HG02840 (cell line): ENCODE results near the gene NOXRED1.

Source experiments
- ATAC-seq: cut with Tn5 transposase; IDR thresholded peaks from one replicate; pipeline ENCODE4 v1.9.1; 2021; ENCODE audit warnings: mild to moderate bottlenecking, moderate library complexity, moderate number of reproducible peaks; ENCODE audit not compliant: unreplicated experiment, low FRiP score

NOXRED1 gene

DNA sequence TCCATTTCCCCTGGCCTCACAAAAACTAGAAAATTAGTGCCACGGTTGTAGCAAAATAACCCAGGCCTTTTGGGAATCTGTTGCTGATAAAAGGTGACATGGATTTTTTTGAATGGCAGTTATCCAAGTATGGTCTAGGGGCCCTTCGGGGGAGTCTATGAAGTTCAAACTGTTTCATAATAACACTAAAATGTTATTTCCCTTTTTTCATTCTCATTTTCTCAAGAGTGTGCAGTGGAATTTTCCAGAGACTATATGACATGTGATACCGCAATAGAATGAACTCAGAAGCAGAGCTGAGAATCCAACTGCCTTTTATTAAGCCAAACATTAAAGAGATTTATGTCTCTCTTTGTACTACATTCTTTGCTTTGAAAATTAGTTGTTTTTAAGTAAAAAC is 75.6 kb downstream of the NOXRED1 start:
- no peak for ATAC-seq

DNA sequence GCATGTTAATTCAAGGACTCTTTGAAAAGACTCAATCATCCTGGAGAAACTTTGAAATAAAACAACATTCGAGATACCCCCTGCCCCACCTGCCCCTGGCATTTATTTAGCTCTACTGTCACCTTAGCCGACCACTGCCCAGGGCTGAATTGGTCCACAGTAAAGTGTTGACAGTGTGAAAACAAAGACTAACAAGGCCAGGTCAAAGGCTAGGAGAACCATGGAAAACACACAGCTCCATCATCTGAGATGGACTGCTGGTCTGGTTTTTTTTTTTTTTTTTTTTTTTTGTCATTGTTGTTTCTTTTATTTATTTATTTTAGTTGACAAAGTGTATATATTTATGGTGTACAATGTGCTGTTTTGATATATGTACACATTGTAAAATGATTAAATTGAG is 76.8 kb downstream of the NOXRED1 start:
- no peak for ATAC-seq

DNA sequence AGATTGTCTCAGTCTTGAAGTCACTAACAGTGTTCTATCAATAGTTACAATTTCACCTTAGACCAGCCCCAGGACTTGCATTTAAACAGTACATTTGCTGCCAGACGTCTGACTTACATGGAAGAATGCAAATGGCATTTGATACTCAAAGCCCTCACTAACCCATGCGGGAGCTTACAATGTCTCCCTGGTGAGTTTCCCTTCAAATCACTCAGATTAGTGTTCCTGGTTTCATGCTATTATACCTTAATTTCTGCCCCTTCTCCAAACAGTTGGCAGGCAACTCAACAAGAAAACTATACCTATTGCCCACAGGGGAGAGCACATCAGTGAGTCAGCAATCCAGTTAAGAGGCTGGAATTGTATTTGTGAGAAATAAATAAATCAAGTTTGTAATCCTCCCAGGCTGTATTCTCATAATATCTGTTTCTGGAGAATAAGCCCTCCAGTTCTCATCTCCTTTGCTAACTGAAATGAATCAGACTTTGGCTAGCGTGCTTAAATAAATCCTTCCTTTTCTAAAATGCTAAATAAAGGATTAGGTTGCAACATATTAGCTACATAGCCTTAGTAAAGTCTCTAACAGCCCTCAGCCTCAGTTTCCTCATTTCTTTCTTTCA is 78.8 kb downstream of the NOXRED1 start:
- ATAC-seq = no peak
